ENCODE measurements around the gene CACHD1. TPM values are rescaled to one million over a fixed set of nuclear protein-coding genes. Genes with fewer than 3 reads are reported as not detected.

CACHD1 gene
- total and polyA plus RNA-seq, 2 of the 4 experiments (the other 2 are of a cell fraction) = 2.9 to 5.9 TPM

GRCh38 chr1:64536836-64537490 is 67.0 kb downstream of the CACHD1 start:
- H2BK20ac ChIP-seq (ENCODE audit: low read depth, low read length) = no peak overlapping the region
- H4K91ac ChIP-seq (ENCODE audit: insufficient read depth, low read depth, low read length) = no peak overlapping the region
- no peak overlapping the region for H3K14ac ChIP-seq (replicated peaks; ENCODE audit: low read depth, low read length)
- no peak overlapping the region for H3K18ac ChIP-seq (ENCODE audit: low read depth, low read length)
- H3K23ac ChIP-seq (ENCODE audit: low read depth, low read length) = no peak overlapping the region
- ATAC-seq (ENCODE audit: low read depth) (no peak), DNase-seq (no peak)
- H3K27me3 ChIP-seq (ENCODE audit: control insufficient read depth, insufficient read depth, low read length) = no peaks in the 10 kb centered on the region
- 60% methylated on average over 1 of the region's 8 CpGs; no CpG with 5 or more reads in 1 of the 2 experiments for WGBS, 2 experiments (ENCODE audit: extremely low coverage in 2 of 2, insufficient read length in 1 of 2)
- in situ Hi-C loops (cut with MboI; ENCODE audit: low sequenced_read_pairs) = no loop called here
- no peak overlapping the region for H2AK9ac ChIP-seq (replicated peaks; ENCODE audit: low read depth, low read length, poor library complexity)
- dilution Hi-C loops (cut with HindIII; ENCODE audit: low sequenced_read_pairs, unreplicated experiment) = no loop called here
- H3K27ac ChIP-seq (ENCODE audit: insufficient read depth, low read length) = no peak overlapping the region
- ChIA-PET CTCF (no interaction called here), POLR2A (ENCODE audit: unreplicated experiment) (no interaction called here)
- no peaks in the 10 kb centered on the region for H3K36me3 ChIP-seq (ENCODE audit: control insufficient read depth, insufficient read depth, low read length)
- H2BK120ac ChIP-seq (ENCODE audit: low read depth, low read length) = no peak overlapping the region
- no peak overlapping the region for H2BK5ac ChIP-seq (ENCODE audit: low read depth, low read length, poor library complexity, severe bottlenecking)
- H2AK5ac ChIP-seq (ENCODE audit: low read depth, low read length) = no peak overlapping the region
- H2BK15ac ChIP-seq (ENCODE audit: low read depth, low read length) = no peak overlapping the region
- no peak overlapping the region for H4K5ac ChIP-seq (ENCODE audit: low read depth, low read length)
- 0 out of 4 replicates have a peak, but pooled peaks cover 0 to 3% of the 10 kb centered on the region in 2 experiments for H3K79me1 ChIP-seq (ENCODE audit: low read depth in 1 of 2, low read length in 2 of 2)
- no peak overlapping the region for H3K4ac ChIP-seq (ENCODE audit: low read depth, low read length)
- H3K4me2 ChIP-seq (ENCODE audit: low read depth, low read length) = no peak overlapping the region
- intact Hi-C loops (cut with micrococcal nuclease) = no loop called here
- H3K56ac ChIP-seq (ENCODE audit: extremely low read depth, insufficient read depth, low read length) = no peak overlapping the region
- H3K9me1 ChIP-seq (ENCODE audit: insufficient read depth, low read length) = 0 out of 2 replicates have a peak, but pooled peaks cover 3% of the 10 kb centered on the region
- TF ChIP-seq MAZ (IDR thresholded peaks at IDR 0.05; ENCODE audit: borderline replicate concordance, low read depth, low read length) = no peak
- no peak for TF ChIP-seq BHLHE40 (IDR thresholded peaks at IDR 0.05; ENCODE audit: low read depth, low read length)
- TF ChIP-seq POLR2A (IDR thresholded peaks at IDR 0.05; ENCODE audit: low read depth, low read length) = no peak
- no peak for TF ChIP-seq RAD21 (IDR thresholded peaks at IDR 0.05; ENCODE audit: low read length)
- no peak for TF ChIP-seq RFX5 (IDR thresholded peaks at IDR 0.05; ENCODE audit: low read depth, low read length)
- no peak for TF ChIP-seq NFE2L2 (IDR thresholded peaks at IDR 0.05; ENCODE audit: low read depth, low read length)
- TF ChIP-seq CTCF (conservative IDR thresholded peaks at IDR 0.05; ENCODE audit: low read depth, low read length) = no peak
- TF ChIP-seq MAFK (IDR thresholded peaks at IDR 0.05; ENCODE audit: low read depth, low read length) = no peak
- no peak for TF ChIP-seq FOS (IDR thresholded peaks at IDR 0.05; ENCODE audit: low read depth, low read length)
- no peak for TF ChIP-seq USF2 (IDR thresholded peaks at IDR 0.05; ENCODE audit: low read depth, low read length)
- no peak for TF ChIP-seq MXI1 (IDR thresholded peaks at IDR 0.05; ENCODE audit: borderline replicate concordance, low read depth, low read length)
- TF ChIP-seq ELK1 (IDR thresholded peaks at IDR 0.05; ENCODE audit: borderline replicate concordance, low read depth, low read length) = no peak
- TF ChIP-seq RCOR1 (IDR thresholded peaks at IDR 0.05; ENCODE audit: insufficient replicate concordance, low read length) = no peak
- no TSS peak for BruUV-seq (replicated peaks)
- H2AFZ ChIP-seq (replicated peaks; ENCODE audit: low read length, poor library complexity) = no peak overlapping the region
- no peak overlapping the region for H4K8ac ChIP-seq (ENCODE audit: low read depth in 2 of 2, low read length in 2 of 2)
- peaks cover 3% of the 10 kb centered on the region for H3K4me1 ChIP-seq (ENCODE audit: control insufficient read depth, insufficient read depth, low read length)
- no peak overlapping the region for H3K9ac ChIP-seq (ENCODE audit: low read depth, low read length)
- no peaks in the 10 kb centered on the region for H4K20me1 ChIP-seq (ENCODE audit: insufficient read depth, low read length)
- no peak overlapping the region for H3K4me3 ChIP-seq (ENCODE audit: insufficient read depth, low read depth, low read length)
- H3K9me3 ChIP-seq (ENCODE audit: control insufficient read depth, insufficient read depth, low read length) = no peaks in the 10 kb centered on the region
